HTERT RPE-1 (cell line): ENCODE measurements around the gene WNK4.
"Not testable (repeated sequence)": the region's sequence is repeated elsewhere in the genome, so short reads cannot be mapped to it uniquely, and the experiment has no call there.

Source experiments
- in situ Hi-C: fragments of 300-500 bp; cut with MboI; formaldehyde crosslinking; loops from 4 replicates; pipeline ENCODE4 v1.14.3; 2020; ENCODE audit warnings: low sequenced_read_pairs

The WNK4 gene

GRCh38 chr17:42769964-42770363, 10.4 kb upstream of the WNK4 start:
- in situ Hi-C loops, result not testable (repeated sequence)

GRCh38 chr17:42772945-42773289, 7.5 kb upstream of the WNK4 start:
- in situ Hi-C loops, result no loop called here

- in situ Hi-C loops, result no loop called here
Measured at GRCh38 chr17:42773290-42774035, 6.9 kb upstream of the WNK4 start, which contains the start of gene VPS25. Gene VPS25, plus strand, starts transcription at chr17:42773449. Its CDS starts 27 bp downstream, at chr17:42773476.

- in situ Hi-C loops, result no loop called here
Measured at GRCh38 chr17:42774066-42774745, 6.2 kb upstream of the WNK4 start.

- in situ Hi-C loops, result no loop called here
Measured at GRCh38 chr17:42775534-42776098, 4.8 kb upstream of the WNK4 start.

GRCh38 chr17:42778570-42778969, 1.8 kb upstream of the WNK4 start:
- in situ Hi-C loops, result no loop called here

- in situ Hi-C loops, result no loop called here
Measured at GRCh38 chr17:42779304-42779935, 990 bp upstream of the WNK4 start.

- in situ Hi-C loops, result no loop called here
Measured at GRCh38 chr17:42780851-42781638, 635 bp downstream of the WNK4 start.

GRCh38 chr17:42781639-42782165, 1.3 kb downstream of the WNK4 start:
- in situ Hi-C loops, result no loop called here

- in situ Hi-C loops, result no loop called here
Measured at GRCh38 chr17:42782166-42783061, 2.0 kb downstream of the WNK4 start.

GRCh38 chr17:42783062-42783790, 2.8 kb downstream of the WNK4 start:
- in situ Hi-C loops, result no loop called here

GRCh38 chr17:42783791-42784138, 3.4 kb downstream of the WNK4 start:
- in situ Hi-C loops, result no loop called here

GRCh38 chr17:42784409-42784808, 4.0 kb downstream of the WNK4 start:
- in situ Hi-C loops, result no loop called here

GRCh38 chr17:42784811-42785592, 4.6 kb downstream of the WNK4 start:
- in situ Hi-C loops, result no loop called here

- in situ Hi-C loops, result no loop called here
Measured at GRCh38 chr17:42787266-42787665, 6.9 kb downstream of the WNK4 start.

GRCh38 chr17:42791948-42792347, 11.5 kb downstream of the WNK4 start:
- in situ Hi-C loops, result no loop called here

- in situ Hi-C loops, result no loop called here
Measured at GRCh38 chr17:42792545-42792944, 12.1 kb downstream of the WNK4 start.

- in situ Hi-C loops, result no loop called here
Measured at GRCh38 chr17:42795061-42795460, 14.7 kb downstream of the WNK4 start.
